Measurements from ENCODE around the gene CLDN4.

DNA sequence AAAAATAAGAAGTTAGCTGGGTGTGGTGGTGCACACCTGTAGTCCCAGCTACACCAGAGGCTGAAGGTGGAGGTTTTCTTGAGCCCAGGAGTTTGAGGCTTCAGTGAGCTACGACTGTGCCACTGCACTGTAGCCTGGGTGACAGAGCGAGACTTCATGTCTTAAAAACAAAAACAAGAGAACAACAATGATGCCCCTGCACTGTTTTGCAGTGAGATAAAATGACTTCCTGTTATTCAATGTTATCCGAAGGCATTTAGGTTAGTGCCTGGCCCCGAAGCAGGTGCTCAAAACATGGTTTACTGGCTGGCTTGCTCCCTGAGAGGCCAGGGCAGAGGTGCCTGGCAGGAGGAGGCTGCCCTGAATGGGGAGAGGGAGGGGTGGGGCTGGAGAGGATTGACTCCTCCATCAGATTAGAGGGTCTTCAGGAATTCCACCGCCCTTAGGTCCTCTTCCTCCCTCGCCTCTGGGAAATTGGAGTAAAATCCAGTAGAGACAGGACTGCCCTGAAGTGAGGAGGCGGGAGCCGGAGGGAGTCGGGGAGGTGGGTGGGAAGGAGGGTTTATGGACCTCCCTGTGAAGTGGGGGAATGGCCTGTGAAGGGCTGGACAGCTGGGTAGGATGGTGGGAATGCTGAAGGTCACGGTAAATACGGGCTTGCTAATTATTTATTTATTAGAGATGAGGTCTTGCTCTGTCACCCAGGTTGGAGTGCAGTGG lies 6.8 kb upstream of the CLDN4 start:
- TF ChIP-seq EZH2phosphoT487 (IDR thresholded peaks at IDR 0.05; ENCODE audit: borderline replicate concordance, low read depth) (no peak), ELF1 (IDR thresholded peaks at IDR 0.05) (no peak), EP300 (IDR thresholded peaks at IDR 0.05; ENCODE audit: borderline replicate concordance in 1 of 2, low read depth in 1 of 2, low read length in 1 of 2) (no peak), RXRA (IDR thresholded peaks at IDR 0.05; ENCODE audit: borderline replicate concordance, low read depth) (no peak), CHD2 (IDR thresholded peaks at IDR 0.05; ENCODE audit: low read length, partially characterized antibody) (no peak), SMC3 (IDR thresholded peaks at IDR 0.05; ENCODE audit: low read depth, low read length) (no peak), TEAD4 (IDR thresholded peaks at IDR 0.05; ENCODE audit: borderline replicate concordance, insufficient read depth) (no peak), TAF1 (IDR thresholded peaks at IDR 0.05; ENCODE audit: borderline replicate concordance, low read depth, low read length) (no peak), YY1 (IDR thresholded peaks at IDR 0.05; ENCODE audit: low read depth) (no peak), NFIC (IDR thresholded peaks at IDR 0.05; ENCODE audit: borderline replicate concordance) (no peak)
- TF ChIP-seq, protein P1, sequence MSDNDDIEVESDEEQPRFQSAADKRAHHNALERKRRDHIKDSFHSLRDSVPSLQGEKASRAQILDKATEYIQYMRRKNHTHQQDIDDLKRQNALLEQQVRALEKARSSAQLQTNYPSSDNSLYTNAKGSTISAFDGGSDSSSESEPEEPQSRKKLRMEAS (IDR thresholded peaks at IDR 0.05; ENCODE audit: low read depth) = no peak
- TF ChIP-seq, protein P2, sequence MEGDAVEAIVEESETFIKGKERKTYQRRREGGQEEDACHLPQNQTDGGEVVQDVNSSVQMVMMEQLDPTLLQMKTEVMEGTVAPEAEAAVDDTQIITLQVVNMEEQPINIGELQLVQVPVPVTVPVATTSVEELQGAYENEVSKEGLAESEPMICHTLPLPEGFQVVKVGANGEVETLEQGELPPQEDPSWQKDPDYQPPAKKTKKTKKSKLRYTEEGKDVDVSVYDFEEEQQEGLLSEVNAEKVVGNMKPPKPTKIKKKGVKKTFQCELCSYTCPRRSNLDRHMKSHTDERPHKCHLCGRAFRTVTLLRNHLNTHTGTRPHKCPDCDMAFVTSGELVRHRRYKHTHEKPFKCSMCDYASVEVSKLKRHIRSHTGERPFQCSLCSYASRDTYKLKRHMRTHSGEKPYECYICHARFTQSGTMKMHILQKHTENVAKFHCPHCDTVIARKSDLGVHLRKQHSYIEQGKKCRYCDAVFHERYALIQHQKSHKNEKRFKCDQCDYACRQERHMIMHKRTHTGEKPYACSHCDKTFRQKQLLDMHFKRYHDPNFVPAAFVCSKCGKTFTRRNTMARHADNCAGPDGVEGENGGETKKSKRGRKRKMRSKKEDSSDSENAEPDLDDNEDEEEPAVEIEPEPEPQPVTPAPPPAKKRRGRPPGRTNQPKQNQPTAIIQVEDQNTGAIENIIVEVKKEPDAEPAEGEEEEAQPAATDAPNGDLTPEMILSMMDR (IDR thresholded peaks at IDR 0.05) = no peak
- TF ChIP-seq, protein P3, sequence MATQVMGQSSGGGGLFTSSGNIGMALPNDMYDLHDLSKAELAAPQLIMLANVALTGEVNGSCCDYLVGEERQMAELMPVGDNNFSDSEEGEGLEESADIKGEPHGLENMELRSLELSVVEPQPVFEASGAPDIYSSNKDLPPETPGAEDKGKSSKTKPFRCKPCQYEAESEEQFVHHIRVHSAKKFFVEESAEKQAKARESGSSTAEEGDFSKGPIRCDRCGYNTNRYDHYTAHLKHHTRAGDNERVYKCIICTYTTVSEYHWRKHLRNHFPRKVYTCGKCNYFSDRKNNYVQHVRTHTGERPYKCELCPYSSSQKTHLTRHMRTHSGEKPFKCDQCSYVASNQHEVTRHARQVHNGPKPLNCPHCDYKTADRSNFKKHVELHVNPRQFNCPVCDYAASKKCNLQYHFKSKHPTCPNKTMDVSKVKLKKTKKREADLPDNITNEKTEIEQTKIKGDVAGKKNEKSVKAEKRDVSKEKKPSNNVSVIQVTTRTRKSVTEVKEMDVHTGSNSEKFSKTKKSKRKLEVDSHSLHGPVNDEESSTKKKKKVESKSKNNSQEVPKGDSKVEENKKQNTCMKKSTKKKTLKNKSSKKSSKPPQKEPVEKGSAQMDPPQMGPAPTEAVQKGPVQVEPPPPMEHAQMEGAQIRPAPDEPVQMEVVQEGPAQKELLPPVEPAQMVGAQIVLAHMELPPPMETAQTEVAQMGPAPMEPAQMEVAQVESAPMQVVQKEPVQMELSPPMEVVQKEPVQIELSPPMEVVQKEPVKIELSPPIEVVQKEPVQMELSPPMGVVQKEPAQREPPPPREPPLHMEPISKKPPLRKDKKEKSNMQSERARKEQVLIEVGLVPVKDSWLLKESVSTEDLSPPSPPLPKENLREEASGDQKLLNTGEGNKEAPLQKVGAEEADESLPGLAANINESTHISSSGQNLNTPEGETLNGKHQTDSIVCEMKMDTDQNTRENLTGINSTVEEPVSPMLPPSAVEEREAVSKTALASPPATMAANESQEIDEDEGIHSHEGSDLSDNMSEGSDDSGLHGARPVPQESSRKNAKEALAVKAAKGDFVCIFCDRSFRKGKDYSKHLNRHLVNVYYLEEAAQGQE (IDR thresholded peaks at IDR 0.05; ENCODE audit: low read depth, low read length) = no peak
